Mesothelial cell of epicardium (in vitro differentiated cells): ENCODE measurements around the gene CCDC154. TPM values are rescaled to one million over a fixed set of nuclear protein-coding genes. Genes with fewer than 3 reads are reported as not detected.

Experiments
- DNase-seq, 2 experiments: peaks; one replicate each; pipeline ENCODE4 v3.0.0; 2021; ENCODE audit warnings: low spot score in 2 of 2; ENCODE audit not compliant: unreplicated experiment in 2 of 2
- H3K27ac Mint-ChIP-seq: 2 replicates; pipeline ENCODE4 v1.8.0; 2021; ENCODE audit warnings: mixed read lengths
- H3K27me3 Mint-ChIP-seq: 2 replicates; pipeline ENCODE4 v1.8.0; 2021; ENCODE audit warnings: low read depth, mixed read lengths
- H3K36me3 Mint-ChIP-seq: 2 replicates; pipeline ENCODE4 v1.8.0; 2021; ENCODE audit warnings: mixed read lengths
- H3K4me1 Mint-ChIP-seq: 2 replicates; pipeline ENCODE4 v1.8.0; 2021; ENCODE audit warnings: mixed read lengths
- H3K4me3 Mint-ChIP-seq: 2 replicates; pipeline ENCODE4 v1.8.0; 2021; ENCODE audit warnings: mild to moderate bottlenecking, moderate library complexity, mixed read lengths
- H3K9me3 Mint-ChIP-seq: 2 replicates; pipeline ENCODE4 v1.8.0; 2021; ENCODE audit warnings: mixed read lengths
- total RNA-seq: library from RNA; stranded (reverse); gene quantifications from 3 replicates; pipeline ENCODE4 v1.2.1, GENCODE V29; 2021
- TF ChIP-seq, protein P1 (sequence below): fragments of 200-600 bp; sonication (generic); IDR thresholded peaks from one replicate; pipeline ENCODE4 v1.5.0; 2021; ENCODE audit warnings: antibody characterized with exemption; ENCODE audit not compliant: unreplicated experiment

Gene CCDC154
- total RNA-seq, 1 donor from 2014 or later = 5.6 TPM

DNA sequence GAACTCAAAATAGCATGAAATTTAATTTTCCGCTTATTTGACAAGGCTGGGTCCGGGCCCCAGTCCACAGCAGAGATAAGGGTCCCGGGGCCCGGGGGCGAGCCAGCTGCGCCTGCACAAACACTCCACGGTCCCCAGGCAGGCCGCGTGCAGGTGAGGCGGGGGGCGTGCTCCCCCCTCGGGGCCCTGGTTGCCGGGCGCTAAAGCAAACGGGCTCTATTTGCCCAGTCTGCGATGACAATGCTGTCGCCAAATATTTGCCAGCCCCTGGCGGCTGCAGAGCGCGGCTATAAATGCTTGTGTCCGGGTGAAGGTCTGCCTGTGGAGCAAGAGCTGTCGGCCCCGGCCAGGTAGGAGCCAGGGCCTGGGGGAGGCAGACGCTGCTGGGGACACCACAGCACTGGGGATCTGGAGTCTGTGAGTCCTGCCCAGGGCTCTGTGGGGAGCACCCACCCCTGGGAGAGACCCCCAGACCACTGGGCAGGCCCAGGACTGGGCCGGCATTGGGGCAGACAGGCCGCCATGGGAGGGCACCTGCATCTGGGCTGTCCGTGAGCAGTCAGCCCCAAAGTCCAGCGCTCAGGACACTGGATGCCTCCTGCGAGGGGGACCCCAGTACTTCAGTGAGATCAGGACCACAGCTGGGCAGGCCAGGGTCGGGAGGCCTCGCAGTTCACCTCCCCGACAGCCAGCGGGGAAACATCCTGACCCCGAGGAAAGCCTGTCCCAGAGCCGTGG is 13.4 kb downstream of the CCDC154 start, which contains the start of gene PERCC1:
PERCC1 (plus strand) TSS at position 320 of the 738 bp plus-strand sequence. CDS start 1,516 bp downstream, outside the sequence.
- Mint-ChIP-seq H3K9me3 (no peaks in the 10 kb centered on the region), H3K36me3 (no peaks in the 10 kb centered on the region), H3K4me1 (no peaks in the 10 kb centered on the region), H3K27ac (no peak within 1 kb of the TSS), H3K27me3 (no peaks in the 10 kb centered on the region), H3K4me3 (no peak within 1 kb of the TSS)
- no peak for DNase-seq
- TF ChIP-seq, protein P1, sequence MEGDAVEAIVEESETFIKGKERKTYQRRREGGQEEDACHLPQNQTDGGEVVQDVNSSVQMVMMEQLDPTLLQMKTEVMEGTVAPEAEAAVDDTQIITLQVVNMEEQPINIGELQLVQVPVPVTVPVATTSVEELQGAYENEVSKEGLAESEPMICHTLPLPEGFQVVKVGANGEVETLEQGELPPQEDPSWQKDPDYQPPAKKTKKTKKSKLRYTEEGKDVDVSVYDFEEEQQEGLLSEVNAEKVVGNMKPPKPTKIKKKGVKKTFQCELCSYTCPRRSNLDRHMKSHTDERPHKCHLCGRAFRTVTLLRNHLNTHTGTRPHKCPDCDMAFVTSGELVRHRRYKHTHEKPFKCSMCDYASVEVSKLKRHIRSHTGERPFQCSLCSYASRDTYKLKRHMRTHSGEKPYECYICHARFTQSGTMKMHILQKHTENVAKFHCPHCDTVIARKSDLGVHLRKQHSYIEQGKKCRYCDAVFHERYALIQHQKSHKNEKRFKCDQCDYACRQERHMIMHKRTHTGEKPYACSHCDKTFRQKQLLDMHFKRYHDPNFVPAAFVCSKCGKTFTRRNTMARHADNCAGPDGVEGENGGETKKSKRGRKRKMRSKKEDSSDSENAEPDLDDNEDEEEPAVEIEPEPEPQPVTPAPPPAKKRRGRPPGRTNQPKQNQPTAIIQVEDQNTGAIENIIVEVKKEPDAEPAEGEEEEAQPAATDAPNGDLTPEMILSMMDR = no peak

- H3K4me3 Mint-ChIP-seq = no peak overlapping the region
- H3K4me1 Mint-ChIP-seq = no peaks in the 10 kb centered on the region
- TF ChIP-seq, protein P1 = no peak
- no peak for DNase-seq
- H3K27me3 Mint-ChIP-seq = no peaks in the 10 kb centered on the region
- no peak overlapping the region for H3K27ac Mint-ChIP-seq
- H3K9me3 Mint-ChIP-seq = no peaks in the 10 kb centered on the region
- no peaks in the 10 kb centered on the region for H3K36me3 Mint-ChIP-seq
Observed at GRCh38 chr16:1430214-1430758, 14.1 kb downstream of the CCDC154 start.

- DNase-seq = no peak
- H3K4me1 Mint-ChIP-seq = no peaks in the 10 kb centered on the region
- H3K9me3 Mint-ChIP-seq = no peaks in the 10 kb centered on the region
- H3K4me3 Mint-ChIP-seq = no peak overlapping the region
- H3K36me3 Mint-ChIP-seq = no peaks in the 10 kb centered on the region
- no peaks in the 10 kb centered on the region for H3K27me3 Mint-ChIP-seq
- no peak overlapping the region for H3K27ac Mint-ChIP-seq
- TF ChIP-seq, protein P1 = no peak
Observed at GRCh38 chr16:1429631-1430030, 14.7 kb downstream of the CCDC154 start.

DNA sequence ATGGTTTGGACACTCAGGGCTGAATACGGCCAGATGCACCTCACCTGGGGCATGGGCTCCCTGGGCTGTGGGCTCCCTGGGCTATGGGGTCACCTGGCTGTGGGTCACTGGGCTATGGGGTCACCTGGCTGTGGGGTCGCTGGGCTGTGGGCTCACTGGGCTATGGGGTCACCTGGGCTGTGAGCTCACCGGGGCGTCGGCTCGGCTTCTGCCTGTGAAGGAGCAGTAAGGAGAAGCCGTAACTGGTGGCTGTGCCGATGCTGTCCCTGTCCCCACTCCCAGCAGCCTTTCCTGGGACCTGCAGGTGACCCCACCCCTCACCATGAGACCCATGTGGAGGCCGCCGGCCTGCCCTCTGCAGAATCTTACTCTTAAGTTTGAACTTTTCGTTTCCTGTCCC is 15.3 kb downstream of the CCDC154 start:
- H3K4me1 Mint-ChIP-seq = no peaks in the 10 kb centered on the region

DNA sequence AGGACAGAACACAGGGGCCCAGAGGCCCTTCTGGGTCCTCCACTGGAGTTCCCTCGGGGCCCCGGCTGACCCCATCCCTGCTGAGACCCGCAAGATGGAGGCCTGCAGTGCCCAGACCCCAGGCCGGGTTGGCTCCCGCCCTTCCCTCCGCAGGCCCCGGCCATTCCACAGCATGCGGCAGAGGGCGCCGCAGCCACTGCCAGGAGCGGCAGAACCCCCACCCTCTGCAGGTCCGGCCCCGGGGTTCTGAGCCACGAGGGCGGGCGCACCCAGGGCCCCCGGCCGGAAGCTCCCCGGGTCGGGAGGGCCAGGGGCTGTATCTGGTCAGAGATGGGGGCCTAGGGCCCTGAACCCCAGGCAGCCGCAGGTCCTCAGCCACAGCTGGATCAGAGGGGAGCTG is 15.8 kb downstream of the CCDC154 start:
- Mint-ChIP-seq H3K36me3 (no peaks in the 10 kb centered on the region), H3K9me3 (no peaks in the 10 kb centered on the region), H3K27me3 (no peaks in the 10 kb centered on the region), H3K4me3 (no peak overlapping the region), H3K4me1 (no peaks in the 10 kb centered on the region), H3K27ac (no peak overlapping the region)
- TF ChIP-seq, protein P1 = no peak
- no peak for DNase-seq

More for the DNA sequence above, 15.3 kb downstream of the CCDC154 start:
- Mint-ChIP-seq H3K27me3 (no peaks in the 10 kb centered on the region), H3K9me3 (no peaks in the 10 kb centered on the region), H3K27ac (no peak overlapping the region), H3K4me3 (no peak overlapping the region), H3K36me3 (no peaks in the 10 kb centered on the region)
- TF ChIP-seq, protein P1 = no peak
- peak in 1 of 2 experiments; percentile 20 for DNase-seq
